Sigmoid colon (tissue), 7 donors: ENCODE data around the gene ZNF763. TPM values are rescaled to one million over a fixed set of nuclear protein-coding genes. Genes with fewer than 3 reads are reported as not detected.
"Not testable (repeated sequence)": the region's sequence is repeated elsewhere in the genome, so short reads cannot be mapped to it uniquely, and the experiment has no call there.

ENCODE experiments used
- DNase-seq: peaks from one replicate; pipeline ENCODE4 v3.0.0-alpha.2; 2019
- H3K27ac ChIP-seq, 4 donors: fragments of 200-600 bp; sonication (generic); one replicate each; pipeline ENCODE4 v1.5.1; 2016 to 2019; ENCODE audit warnings: mild to moderate bottlenecking in 1 of 4
- H3K27me3 ChIP-seq, 3 donors: fragments of 200-600 bp; sonication (generic); one replicate each; pipeline ENCODE4 v1.5.1; 2019; ENCODE audit warnings: mild to moderate bottlenecking in 1 of 3
- H3K36me3 ChIP-seq, 4 donors: fragments of 200-600 bp; sonication (generic); one replicate each; pipeline ENCODE4 v1.5.1; 2016 to 2019
- H3K4me1 ChIP-seq, 4 donors: fragments of 200-600 bp; sonication (generic); one replicate each; pipeline ENCODE4 v1.5.1; 2017 to 2019
- H3K4me3 ChIP-seq, 4 donors: fragments of 200-600 bp; sonication (generic); one replicate each; pipeline ENCODE4 v1.5.1; 2017 to 2019; ENCODE audit warnings: mild to moderate bottlenecking in 2 of 4, moderate library complexity in 1 of 4
- H3K9me3 ChIP-seq, 4 donors: fragments of 200-600 bp in 3 of 4; sonication (generic) in 3 of 4; one replicate each; pipeline versions ENCODE4 v1.5.1 to v1.6.1; 2013 to 2019
- EP300 ChIP-seq, 4 donors: sonication (generic); formaldehyde crosslinking; IDR thresholded peaks; one replicate each; pipeline ENCODE4 v1.6.1; 2017; ENCODE audit warnings: antibody characterized with exemption in 4 of 4
- POLR2A ChIP-seq, 2 donors: fragments of 450-650 bp; IDR thresholded peaks; one replicate each; pipeline ENCODE4 v1.6.1; 2016; ENCODE audit warnings: antibody characterized with exemption in 2 of 2, mild to moderate bottlenecking in 2 of 2, moderate library complexity in 2 of 2
- POLR2AphosphoS5 ChIP-seq, 4 donors: sonication (generic); formaldehyde crosslinking; IDR thresholded peaks; one replicate each; pipeline ENCODE4 v1.6.1; 2017; ENCODE audit warnings: antibody characterized with exemption in 4 of 4
- whole genome bisulfite sequencing, 2 donors: extraction: QIAGEN DNeasy Blood & Tissue Kit; methylation state at CpG; one replicate each; pipeline ENCODE4 v1.1.7; 2013; 5-methylcytosine and 5-hydroxymethylcytosine counted together
- intact Hi-C: fragments of 100-400 bp; cut with DNase I; formaldehyde crosslinking; loops from one replicate; pipeline ENCODE4 v1.15.1; 2023
- polyA plus RNA-seq, 3 donors: library from polyadenylated mRNA; stranded (reverse); fragments of 200-250 nt; gene quantifications; one replicate each; pipeline ENCODE4 v1.2.3, GENCODE V29; 2013
- total RNA-seq, 4 donors: library from RNA; depleted of rRNA; stranded (reverse); fragments of >200 nt; gene quantifications; one replicate each; pipeline ENCODE4 v1.1.0, GENCODE V29; 2016
- TF ChIP-seq, protein P1 (sequence below), 4 experiments: fragments of 450-650 bp in 3 of 4; fragments of 200-600 bp in 1 of 4; IDR thresholded peaks; one replicate each; pipeline ENCODE4 v1.5.1; 2016 to 2019; ENCODE audit warnings: antibody characterized with exemption in 4 of 4, mild to moderate bottlenecking in 3 of 4, moderate library complexity in 2 of 4
- donor health status: healthy with polysubstance abuse.
- donor health status: Bipolar disorder and iron deficiency.
- donor health status: healthy.

Gene ZNF763
- total and polyA plus RNA-seq, 7 donors, result 2.3 to 11.9 (median 3.9) TPM

GRCh38 chr19:11984986-11985385 is 20.1 kb downstream of the ZNF763 start:
- no peak for DNase-seq
- TF ChIP-seq, protein P1, sequence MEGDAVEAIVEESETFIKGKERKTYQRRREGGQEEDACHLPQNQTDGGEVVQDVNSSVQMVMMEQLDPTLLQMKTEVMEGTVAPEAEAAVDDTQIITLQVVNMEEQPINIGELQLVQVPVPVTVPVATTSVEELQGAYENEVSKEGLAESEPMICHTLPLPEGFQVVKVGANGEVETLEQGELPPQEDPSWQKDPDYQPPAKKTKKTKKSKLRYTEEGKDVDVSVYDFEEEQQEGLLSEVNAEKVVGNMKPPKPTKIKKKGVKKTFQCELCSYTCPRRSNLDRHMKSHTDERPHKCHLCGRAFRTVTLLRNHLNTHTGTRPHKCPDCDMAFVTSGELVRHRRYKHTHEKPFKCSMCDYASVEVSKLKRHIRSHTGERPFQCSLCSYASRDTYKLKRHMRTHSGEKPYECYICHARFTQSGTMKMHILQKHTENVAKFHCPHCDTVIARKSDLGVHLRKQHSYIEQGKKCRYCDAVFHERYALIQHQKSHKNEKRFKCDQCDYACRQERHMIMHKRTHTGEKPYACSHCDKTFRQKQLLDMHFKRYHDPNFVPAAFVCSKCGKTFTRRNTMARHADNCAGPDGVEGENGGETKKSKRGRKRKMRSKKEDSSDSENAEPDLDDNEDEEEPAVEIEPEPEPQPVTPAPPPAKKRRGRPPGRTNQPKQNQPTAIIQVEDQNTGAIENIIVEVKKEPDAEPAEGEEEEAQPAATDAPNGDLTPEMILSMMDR (IDR thresholded peaks at IDR 0.05), result peak in 1 of 4 experiments; percentile 11
- TF ChIP-seq EP300 (IDR thresholded peaks at IDR 0.05) (no peak), POLR2A (IDR thresholded peaks at IDR 0.05) (no peak)
- intact Hi-C loops, result no loop called here
- no peaks in the 10 kb centered on the region for H3K27me3 ChIP-seq
- H3K9me3 ChIP-seq, result peaks cover 0 to 17% (median 10%) of the 10 kb centered on the region in 4 donors
- no peak overlapping the region for H3K4me3 ChIP-seq
- peaks cover 0 to 8% (median 0%) of the 10 kb centered on the region in 4 donors for H3K4me1 ChIP-seq
- H3K27ac ChIP-seq, result no peak overlapping the region
- peaks cover 0 to 2% (median 0%) of the 10 kb centered on the region in 4 donors for H3K36me3 ChIP-seq
- 39 to 58% methylated on average over 5 of the region's 5 CpGs for WGBS, 2 donors

- 94% methylated on average over 17 of the region's 17 CpGs for WGBS, 2 donors
- Histone ChIP-seq H3K4me3 (no peak overlapping the region), H3K4me1 (peaks cover 0 to 8% (median 0%) of the 10 kb centered on the region in 4 donors), H3K36me3 (no peaks in the 10 kb centered on the region), H3K27me3 (no peaks in the 10 kb centered on the region), H3K27ac (peak overlapping the region in 2 of 4 donors; percentile 92 to 95), H3K9me3 (peaks cover 0 to 8% (median 0%) of the 10 kb centered on the region in 4 donors)
- intact Hi-C loops, result no loop called here
- TF ChIP-seq, protein P1 (IDR thresholded peaks at IDR 0.05), result no peak
- no peak for TF ChIP-seq EP300 (IDR thresholded peaks at IDR 0.05)
- no peak for TF ChIP-seq POLR2AphosphoS5 (IDR thresholded peaks at IDR 0.05)
- TF ChIP-seq POLR2A (IDR thresholded peaks at IDR 0.05), result no peak
- no peak for DNase-seq
Measured at GRCh38 chr19:11986754-11987153, 21.9 kb downstream of the ZNF763 start.

GRCh38 chr19:11987405-11988281 is 22.8 kb downstream of the ZNF763 start:
- peak; percentile 90 to 99 (median 98) for TF ChIP-seq POLR2AphosphoS5 (IDR thresholded peaks at IDR 0.05)
- TF ChIP-seq EP300 (IDR thresholded peaks at IDR 0.05), result no peak
- TF ChIP-seq, protein P1 (IDR thresholded peaks at IDR 0.05), result no peak
- TF ChIP-seq POLR2A (IDR thresholded peaks at IDR 0.05), result peak; percentile 91 to 94
- intact Hi-C loops, result loop anchor here (1.0 to 2.0 kb wide), 4 partner anchors 23 to 191 kb away; no protein-coding TSS in a partner anchor
- peaks cover 0 to 3% (median 0%) of the 10 kb centered on the region in 4 donors for H3K9me3 ChIP-seq
- H3K4me1 ChIP-seq, result peaks cover 0 to 15% (median 3%) of the 10 kb centered on the region in 4 donors
- 0% methylated on average over 54 of the region's 54 CpGs for WGBS, 2 donors
- H3K36me3 ChIP-seq, result no peaks in the 10 kb centered on the region
- peak overlapping the region; percentile 92 to 95 (median 94) for H3K27ac ChIP-seq
- H3K4me3 ChIP-seq, result peak overlapping the region; percentile 66 to 85 (median 76)
- H3K27me3 ChIP-seq, result no peaks in the 10 kb centered on the region
- DNase-seq, result peak; percentile 98

DNA sequence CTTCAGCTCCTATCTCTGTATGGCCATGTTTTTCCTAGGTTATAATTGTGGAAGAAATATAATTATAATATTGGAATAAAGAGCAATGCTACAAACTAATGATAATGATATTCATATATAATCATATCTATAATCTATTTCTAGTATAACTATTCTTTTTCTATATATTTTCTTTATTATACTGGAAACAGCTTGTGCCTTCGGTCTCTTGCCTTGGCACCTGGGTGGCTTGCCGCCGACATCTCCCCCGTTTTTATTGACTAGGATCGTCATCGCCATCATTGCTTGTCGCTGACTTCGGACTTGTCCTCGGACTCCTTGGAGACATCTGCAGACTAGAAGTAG is 24.2 kb downstream of the ZNF763 start:
- no peak for DNase-seq
- H3K9me3 ChIP-seq, result no peaks in the 10 kb centered on the region
- peak overlapping the region in 2 of 4 donors; percentile 70 to 85 for H3K4me3 ChIP-seq
- H3K27me3 ChIP-seq, result no peaks in the 10 kb centered on the region
- peak overlapping the region; percentile 92 to 95 (median 94) for H3K27ac ChIP-seq
- intact Hi-C loops, result loop anchor here (2.0 kb wide), 1 partner anchor 192 kb away; no protein-coding TSS in a partner anchor
- TF ChIP-seq, protein P1 (IDR thresholded peaks at IDR 0.05), result no peak
- TF ChIP-seq EP300 (IDR thresholded peaks at IDR 0.05) (no peak), POLR2A (IDR thresholded peaks at IDR 0.05) (no peak), POLR2AphosphoS5 (IDR thresholded peaks at IDR 0.05) (no peak)
- H3K36me3 ChIP-seq, result no peaks in the 10 kb centered on the region
- WGBS, 2 donors, result 70 to 76% methylated on average over 9 of the region's 9 CpGs
- H3K4me1 ChIP-seq, result peaks cover 0 to 17% (median 9%) of the 10 kb centered on the region in 4 donors

DNA sequence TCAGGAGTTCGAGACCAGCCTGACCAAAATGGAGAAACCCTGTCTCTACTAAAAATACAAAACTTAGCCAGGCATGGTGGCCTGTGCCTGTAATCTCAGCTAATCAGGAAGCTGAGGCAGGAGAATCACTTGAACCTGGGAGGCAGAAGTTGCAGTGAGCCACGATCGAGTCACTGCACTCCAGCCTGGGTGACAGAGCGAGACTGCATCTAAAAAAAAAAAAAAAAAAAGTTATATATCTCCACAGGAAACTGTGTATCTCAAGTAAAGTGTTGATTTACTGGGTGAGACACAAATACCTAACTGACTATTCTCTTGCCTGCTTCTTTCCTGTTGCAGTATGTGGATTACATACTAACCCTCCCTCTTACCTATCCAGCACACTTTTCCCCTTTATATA is 27.1 kb downstream of the ZNF763 start:
- peak overlapping the region in 2 of 4 donors; percentile 7 to 49 for H3K27ac ChIP-seq
- peaks cover 0 to 17% (median 9%) of the 10 kb centered on the region in 4 donors for H3K4me1 ChIP-seq
- H3K27me3 ChIP-seq, DNase-seq, H3K4me3 ChIP-seq, H3K9me3 ChIP-seq, intact Hi-C loops, H3K36me3 ChIP-seq: not testable (repeated sequence)
- 75 to 90% methylated on average over 4 of the region's 4 CpGs for WGBS, 2 donors
